22Rv1 (cell line): ENCODE results near the gene MZF1.

ENCODE experiments used
- H3K27ac ChIP-seq: fragments of 450-650 bp; 2 replicates; pipeline ENCODE4 v1.5.1; 2017
- ZFX ChIP-seq: fragments of 450-650 bp; IDR thresholded peaks from 2 replicates; pipeline ENCODE4 v1.6.1; 2017; ENCODE audit warnings: antibody characterized with exemption, borderline replicate concordance
- TF ChIP-seq, protein P1 (sequence below): fragments of 450-650 bp; IDR thresholded peaks from 2 replicates; pipeline ENCODE4 v1.5.1; 2017; ENCODE audit warnings: mild to moderate bottlenecking

Gene MZF1

GRCh38 chr19:58556622-58557220 is 16.4 kb downstream of the MZF1 start:
- peak overlapping the region; percentile 99 for H3K27ac ChIP-seq
- TF ChIP-seq, protein P1, sequence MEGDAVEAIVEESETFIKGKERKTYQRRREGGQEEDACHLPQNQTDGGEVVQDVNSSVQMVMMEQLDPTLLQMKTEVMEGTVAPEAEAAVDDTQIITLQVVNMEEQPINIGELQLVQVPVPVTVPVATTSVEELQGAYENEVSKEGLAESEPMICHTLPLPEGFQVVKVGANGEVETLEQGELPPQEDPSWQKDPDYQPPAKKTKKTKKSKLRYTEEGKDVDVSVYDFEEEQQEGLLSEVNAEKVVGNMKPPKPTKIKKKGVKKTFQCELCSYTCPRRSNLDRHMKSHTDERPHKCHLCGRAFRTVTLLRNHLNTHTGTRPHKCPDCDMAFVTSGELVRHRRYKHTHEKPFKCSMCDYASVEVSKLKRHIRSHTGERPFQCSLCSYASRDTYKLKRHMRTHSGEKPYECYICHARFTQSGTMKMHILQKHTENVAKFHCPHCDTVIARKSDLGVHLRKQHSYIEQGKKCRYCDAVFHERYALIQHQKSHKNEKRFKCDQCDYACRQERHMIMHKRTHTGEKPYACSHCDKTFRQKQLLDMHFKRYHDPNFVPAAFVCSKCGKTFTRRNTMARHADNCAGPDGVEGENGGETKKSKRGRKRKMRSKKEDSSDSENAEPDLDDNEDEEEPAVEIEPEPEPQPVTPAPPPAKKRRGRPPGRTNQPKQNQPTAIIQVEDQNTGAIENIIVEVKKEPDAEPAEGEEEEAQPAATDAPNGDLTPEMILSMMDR: no peak
- no peak for TF ChIP-seq ZFX

DNA sequence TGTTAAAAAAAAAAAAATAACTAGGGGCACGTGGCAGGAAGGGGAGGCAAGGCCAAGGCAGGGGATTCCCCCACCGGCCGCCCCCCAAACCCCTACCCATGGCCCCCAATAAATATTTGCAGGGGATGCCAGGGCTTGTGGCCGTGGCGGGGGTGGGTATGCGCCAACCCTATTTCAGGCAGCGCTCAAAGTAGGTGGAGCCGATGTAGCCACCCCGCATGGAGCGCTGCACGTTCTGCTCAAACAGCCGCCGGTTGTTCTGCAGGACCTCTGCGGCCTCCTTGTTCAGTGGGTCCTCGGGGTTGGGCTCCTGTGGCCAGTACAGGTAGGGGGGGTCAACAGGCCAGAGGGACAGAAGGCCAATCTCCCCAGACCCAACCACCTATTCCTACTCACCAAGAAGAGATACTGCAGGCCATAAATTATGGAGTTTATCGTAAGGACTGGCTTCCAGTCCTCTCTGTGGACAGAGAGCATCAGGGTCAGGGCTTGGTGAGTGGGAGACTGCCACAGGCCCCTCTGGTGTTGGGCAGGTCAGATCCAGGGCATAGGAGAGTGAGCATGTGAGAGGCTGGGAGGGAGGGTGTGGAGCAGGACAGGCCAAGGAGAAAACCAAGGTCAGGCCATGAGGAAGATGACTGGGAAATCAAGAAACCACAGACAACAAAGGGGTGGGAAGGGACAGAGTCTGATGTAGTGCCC is 17.1 kb downstream of the MZF1 start:
- H3K27ac ChIP-seq: peak overlapping the region; percentile 99
- no peak for TF ChIP-seq ZFX
- TF ChIP-seq, protein P1: no peak

DNA sequence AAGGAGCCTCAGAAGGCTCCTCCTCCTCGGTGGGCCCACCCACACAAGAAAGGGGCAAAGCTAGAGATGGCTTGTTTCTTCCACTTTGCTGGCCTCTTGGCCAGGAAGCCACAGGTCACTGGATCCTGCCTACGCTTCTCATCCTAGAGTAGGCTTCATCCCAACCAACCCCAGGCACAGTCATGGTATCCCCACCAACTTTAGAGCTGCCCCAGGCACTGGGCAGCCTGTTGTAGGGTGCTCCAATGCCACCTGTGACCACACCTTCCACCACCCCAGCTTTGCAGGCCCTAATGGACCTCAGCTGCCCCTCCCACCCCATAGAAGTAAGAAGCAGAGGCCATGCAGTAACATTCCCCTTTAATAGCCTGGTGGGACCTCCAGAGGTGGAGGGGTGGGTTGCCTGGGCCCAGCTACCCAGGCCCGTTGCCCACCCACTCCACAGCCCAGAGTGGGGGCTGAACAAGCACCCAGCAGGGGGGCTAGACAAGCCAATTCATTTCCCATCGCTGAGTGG is 17.7 kb downstream of the MZF1 start:
- H3K27ac ChIP-seq: peak overlapping the region; percentile 99
- TF ChIP-seq ZFX: no peak
- TF ChIP-seq, protein P1: no peak

DNA sequence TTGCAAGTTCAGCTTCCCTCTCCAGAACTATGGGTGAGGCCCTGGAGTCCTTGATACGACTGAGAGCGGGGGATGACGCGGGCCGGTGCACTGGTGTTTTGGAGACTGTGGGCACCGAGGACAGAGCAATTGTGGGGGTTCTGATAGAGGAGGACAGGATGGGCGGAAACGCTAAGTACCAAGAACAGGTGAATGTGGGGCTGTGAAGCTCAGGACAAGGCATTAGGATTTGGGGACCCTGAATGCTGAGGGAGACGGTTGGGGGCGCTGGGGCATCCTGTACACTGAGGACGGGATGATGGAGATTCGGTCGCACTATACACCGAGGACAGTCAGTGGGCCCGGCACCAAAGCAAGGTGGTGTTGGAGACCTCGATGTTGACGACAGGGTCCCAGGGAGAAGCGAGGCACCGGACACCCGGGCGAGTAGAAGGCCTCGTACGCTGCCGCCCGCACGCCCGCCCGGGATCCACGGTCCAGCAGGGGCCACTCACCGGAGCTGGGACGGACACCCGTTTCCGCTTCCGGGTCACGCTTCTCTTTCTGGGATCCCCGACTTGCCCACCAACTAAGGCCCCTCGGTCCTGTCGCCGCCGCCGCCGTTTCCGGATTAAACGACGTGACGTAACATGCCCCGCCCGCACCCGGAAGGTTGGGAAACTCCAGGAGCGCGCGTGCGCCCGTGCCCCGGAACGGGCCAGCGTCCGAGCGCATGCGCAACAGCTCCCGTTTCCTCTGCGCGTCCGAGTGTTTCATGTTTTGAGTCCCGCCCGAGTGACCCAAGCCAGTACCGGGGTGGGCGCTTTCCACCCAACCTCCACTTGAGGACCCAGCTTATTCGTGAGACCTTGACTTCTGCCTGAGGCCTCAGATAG is 18.4 kb downstream of the MZF1 start, which contains the start of gene CHMP2A:
TSS of gene CHMP2A (minus strand) at position 612 of the 875 bp plus-strand sequence. CDS start 893 bp downstream, outside the sequence.
- TF ChIP-seq ZFX: no peak
- TF ChIP-seq, protein P1: no peak
- peak within 1 kb of the TSS; percentile 99 for H3K27ac ChIP-seq

DNA sequence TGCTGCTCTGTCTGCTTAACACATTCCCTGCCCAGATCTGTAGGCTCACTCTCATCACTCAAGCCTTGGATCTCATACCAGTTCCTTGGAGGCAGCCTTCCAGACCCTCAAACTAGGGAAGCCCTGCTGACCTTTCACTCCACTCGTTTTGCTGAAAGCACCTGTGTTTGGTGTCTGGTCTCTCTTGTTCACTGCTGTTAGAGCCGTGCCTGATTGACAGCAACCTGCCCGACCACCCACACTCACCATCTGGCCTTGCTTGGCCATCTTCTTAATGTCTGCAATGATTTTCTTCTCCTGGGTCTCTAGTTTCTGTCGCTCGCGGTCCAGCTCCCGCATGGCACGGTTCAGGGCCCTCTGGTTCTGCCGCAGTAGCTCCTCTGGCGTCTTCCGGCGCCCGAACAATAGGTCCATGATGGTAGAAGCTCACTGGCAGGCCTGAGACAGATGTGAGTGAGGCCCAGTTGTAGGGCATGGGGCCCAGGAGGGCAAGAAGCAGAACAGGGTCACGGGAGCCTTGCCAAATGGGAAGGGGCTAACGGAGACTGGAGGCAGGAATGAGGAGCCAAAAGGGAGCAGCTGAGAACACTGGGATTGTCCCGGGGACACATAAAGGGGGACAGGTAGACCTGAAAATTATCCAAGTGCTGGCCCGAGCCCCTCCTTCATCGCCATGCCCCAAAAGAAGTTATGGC is 19.2 kb downstream of the MZF1 start:
- peak overlapping the region; percentile 99 for H3K27ac ChIP-seq
- no peak for TF ChIP-seq ZFX
- TF ChIP-seq, protein P1: no peak

GRCh38 chr19:58552655-58553054 is 20.5 kb downstream of the MZF1 start:
- TF ChIP-seq ZFX: no peak
- TF ChIP-seq, protein P1: no peak
- peak overlapping the region; percentile 99 for H3K27ac ChIP-seq
